IMR-90 (cell line): ENCODE data around the gene SEMA3E. TPM values are rescaled to one million over a fixed set of nuclear protein-coding genes. Genes with fewer than 3 reads are reported as not detected.

Experiments used
- ATAC-seq: fragments of 200-7000 bp; cut with Tn5 transposase; 2 replicates; pipeline ENCODE4 v1.9.1; 2020; ENCODE audit warnings: low read depth, mild to moderate bottlenecking, moderate library complexity
- BruUV-seq: library from RNA; stranded (reverse); fragments of 400-500 nt; replicated peaks from 2 replicates; lab custom pipeline; 2021; lab: Mats Ljungman, UMichigan
- CTCF ChIA-PET: fragments of 300-600 bp; formaldehyde crosslinking; extraction: SDS; loops from one replicate; lab custom pipeline; 2021; ENCODE audit warnings: antibody characterized with exemption; lab: Yijun Ruan, JAX
- POLR2A ChIA-PET: fragments of 300-600 bp; sonication (Branson Sonifier 250); formaldehyde crosslinking; loops from one replicate; lab custom pipeline; 2022; ENCODE audit warnings: antibody characterized with exemption; ENCODE audit not compliant: unreplicated experiment; lab: Charles Lee
- DNase-seq: peaks from one replicate; pipeline ENCODE4 v3.0.0; 2013
- H2AFZ ChIP-seq: replicated peaks from 2 replicates; pipeline ENCODE3; 2013; ENCODE audit warnings: low read length, mild to moderate bottlenecking; ENCODE audit not compliant: poor library complexity
- H2AK5ac ChIP-seq: 2 replicates; pipeline ENCODE4 v1.6.1; 2013; ENCODE audit warnings: low read depth, low read length, inconsistent platforms
- H2AK9ac ChIP-seq: replicated peaks from 2 replicates; pipeline ENCODE3; 2013; ENCODE audit warnings: mild to moderate bottlenecking, low read depth, low read length, moderate library complexity; ENCODE audit not compliant: poor library complexity
- H2BK120ac ChIP-seq: 2 replicates; pipeline ENCODE4 v1.6.1; 2013; ENCODE audit warnings: low read depth, low read length, inconsistent platforms
- H2BK15ac ChIP-seq: 3 replicates; pipeline ENCODE4 v1.6.1; 2013; ENCODE audit warnings: low read depth, low read length, inconsistent platforms
- H2BK20ac ChIP-seq: 2 replicates; pipeline ENCODE4 v1.6.1; 2013; ENCODE audit warnings: low read depth, mild to moderate bottlenecking, inconsistent platforms, low read length, moderate library complexity
- H2BK5ac ChIP-seq: 2 replicates; pipeline ENCODE4 v1.6.1; 2013; ENCODE audit warnings: mild to moderate bottlenecking, low read depth, low read length, inconsistent platforms; ENCODE audit not compliant: poor library complexity, severe bottlenecking
- H3K14ac ChIP-seq: replicated peaks from 2 replicates; pipeline ENCODE4 v1.6.1; 2013; ENCODE audit warnings: low read depth, low read length, inconsistent platforms
- H3K18ac ChIP-seq: 2 replicates; pipeline ENCODE4 v1.6.1; 2013; ENCODE audit warnings: low read depth, low read length, control low read depth
- H3K23ac ChIP-seq: 2 replicates; pipeline ENCODE4 v1.6.1; 2013; ENCODE audit warnings: low read depth, low read length, inconsistent platforms
- H3K27ac ChIP-seq: 2 replicates; pipeline ENCODE4 v1.5.1; 2013; ENCODE audit warnings: mild to moderate bottlenecking, control low read depth, low read length; ENCODE audit not compliant: insufficient read depth
- H3K27me3 ChIP-seq: 2 replicates; pipeline ENCODE4 v1.6.1; 2013; ENCODE audit warnings: low read length; ENCODE audit not compliant: control insufficient read depth, insufficient read depth
- H3K36me3 ChIP-seq: 2 replicates; pipeline ENCODE4 v1.6.1; 2013; ENCODE audit warnings: low read length, mixed read lengths; ENCODE audit not compliant: control insufficient read depth, insufficient read depth
- H3K4ac ChIP-seq: 2 replicates; pipeline ENCODE4 v1.6.1; 2013; ENCODE audit warnings: low read depth, low read length, inconsistent platforms
- H3K4me1 ChIP-seq: 2 replicates; pipeline ENCODE4 v1.6.1; 2013; ENCODE audit warnings: low read length, mixed read lengths; ENCODE audit not compliant: control insufficient read depth, insufficient read depth
- H3K4me2 ChIP-seq: 2 replicates; pipeline ENCODE4 v1.6.1; 2013; ENCODE audit warnings: low read depth, mild to moderate bottlenecking, control low read depth, low read length, moderate library complexity
- H3K4me3 ChIP-seq: 2 replicates; pipeline ENCODE4 v1.5.1; 2013; ENCODE audit warnings: low read depth, mild to moderate bottlenecking, control low read depth, low read length, moderate library complexity; ENCODE audit not compliant: insufficient read depth
- H3K56ac ChIP-seq: 2 replicates; pipeline ENCODE4 v1.6.1; 2013; ENCODE audit warnings: low read length, inconsistent platforms; ENCODE audit not compliant: insufficient read depth; ENCODE audit errors: extremely low read depth
- H3K79me1 ChIP-seq, 2 experiments: 2 replicates each; pipeline ENCODE4 v1.6.1; 2013; ENCODE audit warnings: low read length in 2 of 2, inconsistent platforms in 1 of 2, low read depth in 1 of 2
- H3K9ac ChIP-seq: 2 replicates; pipeline ENCODE4 v1.6.1; 2013; ENCODE audit warnings: low read depth, low read length, control low read depth
- H3K9me1 ChIP-seq: 2 replicates; pipeline ENCODE4 v1.6.1; 2013; ENCODE audit warnings: low read length, inconsistent platforms; ENCODE audit not compliant: insufficient read depth
- H3K9me3 ChIP-seq: 2 replicates; pipeline ENCODE4 v1.6.1; 2013; ENCODE audit warnings: low read length; ENCODE audit not compliant: control insufficient read depth, insufficient read depth
- H4K20me1 ChIP-seq: 2 replicates; pipeline ENCODE4 v1.6.1; 2013; ENCODE audit warnings: low read length, inconsistent platforms; ENCODE audit not compliant: insufficient read depth
- H4K5ac ChIP-seq: 2 replicates; pipeline ENCODE4 v1.6.1; 2013; ENCODE audit warnings: mild to moderate bottlenecking, low read depth, low read length, control low read depth
- H4K8ac ChIP-seq, 2 experiments: 2 replicates each; pipeline ENCODE4 v1.6.1; 2013; ENCODE audit warnings: low read depth in 2 of 2, low read length in 2 of 2, control low read depth in 1 of 2, inconsistent platforms in 1 of 2
- H4K91ac ChIP-seq: 2 replicates; pipeline ENCODE4 v1.6.1; 2013; ENCODE audit warnings: low read depth, low read length, inconsistent platforms; ENCODE audit not compliant: insufficient read depth
- BHLHE40 ChIP-seq: fragments of 150-350 bp; IDR thresholded peaks from 2 replicates; pipeline ENCODE4 v1.6.1; 2016; ENCODE audit warnings: mild to moderate bottlenecking, low read depth, low read length
- CEBPB ChIP-seq: IDR thresholded peaks from 2 replicates; pipeline ENCODE4 v1.6.1; 2012; ENCODE audit warnings: low read depth, low read length, improper control_type of control experiment
- CHD1 ChIP-seq: IDR thresholded peaks from 2 replicates; pipeline ENCODE4 v1.6.1; 2012; ENCODE audit warnings: low read depth, low read length, improper control_type of control experiment
- CTCF ChIP-seq: conservative IDR thresholded peaks from 2 replicates; pipeline ENCODE4 v1.5.1; 2012; ENCODE audit warnings: mild to moderate bottlenecking, low read depth, low read length, improper control_type of control experiment
- FOS ChIP-seq: fragments of 150-350 bp; IDR thresholded peaks from 2 replicates; pipeline ENCODE4 v1.6.1; 2016; ENCODE audit warnings: low read depth, low read length
- MAFK ChIP-seq: IDR thresholded peaks from 2 replicates; pipeline ENCODE4 v1.6.1; 2012; ENCODE audit warnings: low read depth, low read length, improper control_type of control experiment
- MAZ ChIP-seq: IDR thresholded peaks from 2 replicates; pipeline ENCODE4 v1.6.1; 2012; ENCODE audit warnings: low read depth, mild to moderate bottlenecking, low read length, improper control_type of control experiment, moderate library complexity, borderline replicate concordance
- MXI1 ChIP-seq: IDR thresholded peaks from 2 replicates; pipeline ENCODE4 v1.6.1; 2012; ENCODE audit warnings: low read depth, mild to moderate bottlenecking, low read length, moderate library complexity, borderline replicate concordance
- NFE2L2 ChIP-seq: fragments of 150-350 bp; IDR thresholded peaks from 2 replicates; pipeline ENCODE4 v1.6.1; 2016; ENCODE audit warnings: low read depth, mild to moderate bottlenecking, low read length
- POLR2A ChIP-seq: IDR thresholded peaks from 2 replicates; pipeline ENCODE4 v1.6.1; 2012; ENCODE audit warnings: mild to moderate bottlenecking, low read depth, low read length
- RAD21 ChIP-seq: IDR thresholded peaks from 2 replicates; pipeline ENCODE4 v1.6.1; 2012; ENCODE audit warnings: low read length, improper control_type of control experiment
- RCOR1 ChIP-seq: IDR thresholded peaks from 2 replicates; pipeline ENCODE4 v1.6.1; 2012; ENCODE audit warnings: mild to moderate bottlenecking, low read length, improper control_type of control experiment; ENCODE audit not compliant: insufficient replicate concordance
- RFX5 ChIP-seq: IDR thresholded peaks from 2 replicates; pipeline ENCODE4 v1.8.0; 2012; ENCODE audit warnings: low read depth, mild to moderate bottlenecking, low read length, moderate library complexity
- SMC3 ChIP-seq: fragments of 150-350 bp; IDR thresholded peaks from 2 replicates; pipeline ENCODE4 v1.6.1; 2016; ENCODE audit warnings: low read depth, mild to moderate bottlenecking, antibody characterized with exemption, low read length, moderate library complexity
- USF2 ChIP-seq: fragments of 150-350 bp; IDR thresholded peaks from 2 replicates; pipeline ENCODE4 v1.6.1; 2017; ENCODE audit warnings: mild to moderate bottlenecking, antibody characterized with exemption, low read length, low read depth
- WGBS, 2 experiments: methylation state at CpG; one replicate each; pipeline versions ENCODE4 v1.1.5 to v1.1.7; 2013; ENCODE audit warnings: missing lambda C conversion rate in 2 of 2; ENCODE audit not compliant: insufficient read length in 1 of 2; ENCODE audit errors: extremely low coverage in 2 of 2; 5-methylcytosine and 5-hydroxymethylcytosine counted together
- dilution Hi-C: fragments of 300-500 bp; cut with HindIII; formaldehyde crosslinking; loops from one replicate; pipeline ENCODE4 v1.14.3; 2018; ENCODE audit warnings: low sequenced_read_pairs; ENCODE audit not compliant: unreplicated experiment
- in situ Hi-C: fragments of 300-500 bp; cut with MboI; formaldehyde crosslinking; loops from 3 replicates; pipeline ENCODE4 v1.14.3; 2019; ENCODE audit warnings: low sequenced_read_pairs, inconsistent platforms, mixed read lengths
- intact Hi-C: fragments of 100-400 bp; cut with micrococcal nuclease; formaldehyde crosslinking; loops from 2 replicates; pipeline ENCODE4 v1.10.0; 2022
- polyA plus RNA-seq, 3 experiments: library from polyadenylated mRNA; depleted of rRNA; stranded (reverse); fragments of >200 nt; gene quantifications; 2 replicates each; pipeline ENCODE4 v1.2.3, GENCODE V29; 2012; ENCODE audit warnings: low replicate concordance in 1 of 3
- total RNA-seq: library from RNA; depleted of rRNA; stranded (reverse); fragments of >200 nt; gene quantifications from 2 replicates; pipeline ENCODE4 v1.2.3, GENCODE V29; 2012
- TF ChIP-seq, protein P1 (sequence below): fragments of 150-350 bp; IDR thresholded peaks from 2 replicates; pipeline ENCODE4 v1.6.1; 2016; ENCODE audit warnings: low read depth, mild to moderate bottlenecking, low read length, moderate library complexity, borderline replicate concordance

The SEMA3E gene
- total and polyA plus RNA-seq, 2 of the 4 experiments (the other 2 are of a cell fraction): 0.31 to 0.72 TPM

GRCh38 chr7:83484266-83484665, 164.7 kb downstream of the SEMA3E start:
- H2BK120ac ChIP-seq: no peak overlapping the region
- ATAC-seq: no peak
- H2AK5ac ChIP-seq: no peak overlapping the region
- dilution Hi-C loops (no loop called here), in situ Hi-C loops (no loop called here), intact Hi-C loops (no loop called here)
- H2BK15ac ChIP-seq: no peak overlapping the region
- no peak overlapping the region for H4K5ac ChIP-seq
- no peak overlapping the region for H3K23ac ChIP-seq
- no peaks in the 10 kb centered on the region for H3K4me1 ChIP-seq
- H3K9ac ChIP-seq: no peak overlapping the region
- BruUV-seq: no TSS peak
- no peak overlapping the region for H4K91ac ChIP-seq
- no peak overlapping the region for H3K27ac ChIP-seq
- no peaks in the 10 kb centered on the region for H3K9me3 ChIP-seq
- H3K18ac ChIP-seq: no peak overlapping the region
- H2BK5ac ChIP-seq: no peak overlapping the region
- no peak for DNase-seq
- no peak overlapping the region for H4K8ac ChIP-seq
- H3K9me1 ChIP-seq: no peaks in the 10 kb centered on the region
- TF ChIP-seq FOS: no peak
- TF ChIP-seq RCOR1: no peak
- TF ChIP-seq, protein P1, sequence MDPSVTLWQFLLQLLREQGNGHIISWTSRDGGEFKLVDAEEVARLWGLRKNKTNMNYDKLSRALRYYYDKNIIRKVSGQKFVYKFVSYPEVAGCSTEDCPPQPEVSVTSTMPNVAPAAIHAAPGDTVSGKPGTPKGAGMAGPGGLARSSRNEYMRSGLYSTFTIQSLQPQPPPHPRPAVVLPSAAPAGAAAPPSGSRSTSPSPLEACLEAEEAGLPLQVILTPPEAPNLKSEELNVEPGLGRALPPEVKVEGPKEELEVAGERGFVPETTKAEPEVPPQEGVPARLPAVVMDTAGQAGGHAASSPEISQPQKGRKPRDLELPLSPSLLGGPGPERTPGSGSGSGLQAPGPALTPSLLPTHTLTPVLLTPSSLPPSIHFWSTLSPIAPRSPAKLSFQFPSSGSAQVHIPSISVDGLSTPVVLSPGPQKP: no peak
- TF ChIP-seq CEBPB: no peak
- TF ChIP-seq MXI1: no peak
- TF ChIP-seq SMC3: no peak
- TF ChIP-seq CHD1: no peak
- TF ChIP-seq BHLHE40: no peak
- no peak for TF ChIP-seq MAZ
- no peak for TF ChIP-seq POLR2A
- no peak for TF ChIP-seq MAFK
- no peak for TF ChIP-seq CTCF
- TF ChIP-seq RFX5: no peak
- TF ChIP-seq USF2: no peak
- no peak for TF ChIP-seq RAD21
- TF ChIP-seq NFE2L2: no peak
- no peak overlapping the region for H3K4ac ChIP-seq
- H2BK20ac ChIP-seq: no peak overlapping the region
- H2AK9ac ChIP-seq: no peak overlapping the region
- CTCF ChIA-PET: no interaction called here
- H2AFZ ChIP-seq: no peak overlapping the region
- no peaks in the 10 kb centered on the region; the same call in none of the 2 replicates for H3K27me3 ChIP-seq
- H4K20me1 ChIP-seq: no peaks in the 10 kb centered on the region
- no peaks in the 10 kb centered on the region for H3K36me3 ChIP-seq
- H3K14ac ChIP-seq: no peak overlapping the region
- H3K79me1 ChIP-seq: no peaks in the 10 kb centered on the region
- no peak overlapping the region for H3K4me2 ChIP-seq
- H3K4me3 ChIP-seq: no peak overlapping the region
- no CpG with 5 or more reads among the region's 1 CpG for WGBS, 2 experiments
- no peak overlapping the region for H3K56ac ChIP-seq
- POLR2A ChIA-PET: no interaction called here
